Thyroid gland (tissue), 4 donors: ENCODE results near the gene ASNSD1. TPM values are rescaled to one million over a fixed set of nuclear protein-coding genes. Genes with fewer than 3 reads are reported as not detected.
A peak's percentile ranks its signal among the peaks of the same experiment; 100 is the strongest.
"Not testable (repeated sequence)": the region's sequence is repeated elsewhere in the genome, so short reads cannot be mapped to it uniquely, and the experiment has no call there.

Experiments
- DNase-seq, 2 donors: peaks; one replicate each; pipeline ENCODE4 v3.0.0-alpha.2; 2019
- H3K27ac ChIP-seq, 3 donors: fragments of 200-600 bp; sonication (generic); 1 replicate in 2 of 3; 2 replicates in 1 of 3; pipeline ENCODE4 v1.5.1; 2016 to 2019; ENCODE audit warnings: mild to moderate bottlenecking in 1 of 3, moderate library complexity in 1 of 3
- H3K27me3 ChIP-seq: fragments of 200-600 bp; sonication (generic); one replicate; pipeline ENCODE4 v1.5.1; 2019
- H3K36me3 ChIP-seq, 2 donors: fragments of 200-600 bp; sonication (generic); one replicate each; pipeline ENCODE4 v1.5.1; 2016 to 2019
- H3K4me1 ChIP-seq, 2 donors: fragments of 200-600 bp; sonication (generic); one replicate each; pipeline ENCODE4 v1.5.1; 2017 to 2019
- H3K4me3 ChIP-seq, 3 donors: fragments of 200-600 bp; sonication (generic); replicated peaks in 1 of 3; 1 replicate in 2 of 3; 2 replicates in 1 of 3; pipeline ENCODE4 v1.5.1; 2016; ENCODE audit warnings: mild to moderate bottlenecking in 1 of 3
- H3K9me3 ChIP-seq: fragments of 200-600 bp; sonication (generic); one replicate; pipeline ENCODE4 v1.5.1; 2017
- CTCF ChIP-seq, 6 experiments: fragments of 200-600 bp in 3 of 6; fragments of 450-650 bp in 3 of 6; sonication (generic) in 3 of 6; IDR thresholded peaks; one replicate each; pipeline ENCODE4 v1.5.1; 2016 to 2019; ENCODE audit warnings: antibody characterized with exemption in 6 of 6, mild to moderate bottlenecking in 2 of 6, inconsistent platforms in 1 of 6, moderate library complexity in 1 of 6
- POLR2A ChIP-seq, 2 donors: fragments of 450-650 bp; IDR thresholded peaks; one replicate each; pipeline ENCODE4 v1.6.1; 2017; ENCODE audit warnings: antibody characterized with exemption in 2 of 2, mild to moderate bottlenecking in 2 of 2, moderate library complexity in 1 of 2
- WGBS, 2 donors: methylation state at CpG; one replicate each; pipeline ENCODE4 v1.1.5; 2017; 5-methylcytosine and 5-hydroxymethylcytosine counted together
- intact Hi-C: fragments of 100-400 bp; cut with DNase I; formaldehyde crosslinking; loops from one replicate; pipeline ENCODE4 v1.15.1; 2023
- total RNA-seq, 4 donors: library from RNA; depleted of rRNA; stranded (reverse); fragments of >200 nt; gene quantifications; one replicate each; pipeline ENCODE4 v1.2.3, GENCODE V29; 2016

Gene ASNSD1
- total RNA-seq, 4 donors from 2014 or later = 42.0 to 80.9 (median 49.3) TPM

- no peak for DNase-seq
- H3K36me3 ChIP-seq = peaks cover 0 to 5% of the 10 kb centered on the region in 2 donors
- H3K4me1 ChIP-seq = peaks cover 7 to 17% of the 10 kb centered on the region in 2 donors
- TF ChIP-seq CTCF (IDR thresholded peaks at IDR 0.05) (no peak), POLR2A (IDR thresholded peaks at IDR 0.05) (no peak)
- H3K27me3 ChIP-seq = no peaks in the 10 kb centered on the region
- no peaks in the 10 kb centered on the region for H3K9me3 ChIP-seq
- peak overlapping the region in 1 of 3 donors; percentile 92 for H3K27ac ChIP-seq
- WGBS, 2 donors = 10% methylated on average over 9 of the region's 9 CpGs
- peak overlapping the region; percentile 51 to 76 (median 62) for H3K4me3 ChIP-seq
- intact Hi-C loops = loop anchor here (5.0 to 10.0 kb wide), 2 partner anchors 35 to 123 kb away; partner anchors contain the start of genes ORMDL1 and PMS1
Observed at GRCh38 chr2:189661957-189662321, 680 bp downstream of the ASNSD1 start.

GRCh38 chr2:189662669-189663226 is 1.5 kb downstream of the ASNSD1 start:
- H3K36me3 ChIP-seq = peaks cover 0 to 9% of the 10 kb centered on the region in 2 donors
- H3K4me1 ChIP-seq = peaks cover 7 to 17% of the 10 kb centered on the region in 2 donors
- peak; percentile 31 to 53 for DNase-seq
- H3K27me3 ChIP-seq = no peaks in the 10 kb centered on the region
- peak overlapping the region in 1 of 3 donors; percentile 76 for H3K4me3 ChIP-seq
- no peaks in the 10 kb centered on the region for H3K9me3 ChIP-seq
- no peak for TF ChIP-seq CTCF (IDR thresholded peaks at IDR 0.05)
- no peak for TF ChIP-seq POLR2A (IDR thresholded peaks at IDR 0.05)
- 26 to 41% methylated on average over 5 of the region's 5 CpGs for WGBS, 2 donors
- H3K27ac ChIP-seq = no peak overlapping the region
- intact Hi-C loops = loop anchor here (5.0 to 10.0 kb wide), 2 partner anchors 35 to 122 kb away; partner anchors contain the start of genes ORMDL1 and PMS1

- H3K36me3 ChIP-seq = peaks cover 1 to 13% of the 10 kb centered on the region in 2 donors
- not testable (repeated sequence) for H3K9me3 ChIP-seq, H3K27ac ChIP-seq, H3K4me3 ChIP-seq, H3K27me3 ChIP-seq, DNase-seq
- H3K4me1 ChIP-seq = peaks cover 7 to 17% of the 10 kb centered on the region in 2 donors
- intact Hi-C loops = loop anchor here (5.0 to 10.0 kb wide), 2 partner anchors 34 to 121 kb away; partner anchors contain the start of genes ORMDL1 and PMS1
- WGBS, 2 donors = 92 to 97% methylated on average over 12 of the region's 12 CpGs
Observed at GRCh38 chr2:189663319-189663718, 2.1 kb downstream of the ASNSD1 start.

- 95 to 99% methylated on average over 5 of the region's 5 CpGs for WGBS, 2 donors
- peaks cover 0 to 4% of the 10 kb centered on the region in 2 donors for H3K4me1 ChIP-seq
- no peak for DNase-seq
- no peak overlapping the region for H3K27ac ChIP-seq
- peaks cover 9 to 21% of the 10 kb centered on the region in 2 donors for H3K36me3 ChIP-seq
- H3K4me3 ChIP-seq = no peak overlapping the region
- H3K9me3 ChIP-seq = no peaks in the 10 kb centered on the region
- intact Hi-C loops = loop anchor here (10.0 kb wide), 1 partner anchor 115 kb away; the partner anchor contains the start of genes ORMDL1 and PMS1
- no peaks in the 10 kb centered on the region for H3K27me3 ChIP-seq
- no peak for TF ChIP-seq CTCF (IDR thresholded peaks at IDR 0.05)
- no peak for TF ChIP-seq POLR2A (IDR thresholded peaks at IDR 0.05)
Observed at GRCh38 chr2:189669913-189670312, 8.7 kb downstream of the ASNSD1 start.

GRCh38 chr2:189673661-189674373 is 12.6 kb downstream of the ASNSD1 start:
- Histone ChIP-seq H3K27ac (peak overlapping the region; percentile 94 to 98 (median 96)), H3K4me1 (peaks cover 0 to 10% of the 10 kb centered on the region in 2 donors), H3K4me3 (peak overlapping the region in 1 of 3 donors; percentile 42), H3K27me3 (no peaks in the 10 kb centered on the region), H3K36me3 (peaks cover 2 to 8% of the 10 kb centered on the region in 2 donors), H3K9me3 (no peaks in the 10 kb centered on the region)
- intact Hi-C loops = no loop called here
- WGBS, 2 donors = 46 to 48% methylated on average over 12 of the region's 12 CpGs
- no peak for DNase-seq
- TF ChIP-seq POLR2A (IDR thresholded peaks at IDR 0.05) = no peak
- TF ChIP-seq CTCF (IDR thresholded peaks at IDR 0.05) = no peak
